ENCODE measurements around the gene RGR.

The RGR gene

DNA sequence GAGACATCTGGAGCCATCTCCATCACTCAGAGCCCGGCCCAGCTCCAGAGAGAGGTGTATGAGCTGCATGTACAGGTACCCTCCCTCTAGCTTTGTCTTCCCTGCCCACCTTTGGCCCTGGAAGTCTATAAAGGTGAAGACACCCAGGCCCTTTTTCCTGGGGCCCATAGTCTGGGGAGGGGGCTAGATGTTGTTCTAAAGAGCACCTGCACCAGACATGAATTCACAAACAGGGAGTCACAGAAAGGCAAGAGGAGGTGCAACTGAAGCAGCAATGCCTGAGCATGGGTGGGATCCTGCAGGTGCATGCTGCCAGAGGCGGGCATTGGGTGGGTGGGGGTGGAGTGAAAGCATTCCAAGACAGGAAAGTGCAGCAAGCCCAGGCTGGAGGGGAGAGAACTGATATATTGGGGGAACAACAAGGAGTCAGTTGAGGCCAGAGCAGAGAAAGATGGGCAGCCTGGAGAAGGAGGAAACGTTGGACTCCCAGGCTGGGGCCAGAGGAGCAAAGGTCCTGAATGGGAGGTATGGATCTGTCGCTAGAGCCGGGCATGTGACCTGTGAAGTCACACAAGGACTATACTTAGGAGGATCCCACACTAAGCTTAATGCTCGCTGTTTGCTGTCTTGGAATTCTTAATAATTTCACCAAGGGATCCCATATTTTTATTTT lies 38.9 kb upstream of the RGR start:
- 92% methylated on average over 4 of the region's 6 CpGs for WGBS (ENCODE audit: insufficient coverage)
- no peak for DNase-seq
- Histone ChIP-seq H3K4me1 (ENCODE audit: control extremely low read depth in 1 of 4, control insufficient read depth in 4 of 4, insufficient read depth in 4 of 4, low read length in 3 of 4) (no peaks in the 10 kb centered on the region), H3K27me3 (replicated peaks in 2 of 5; ENCODE audit: control insufficient read depth in 4 of 5, insufficient read depth in 5 of 5, low read length in 4 of 5) (peaks cover 0 to 12% (median 9%) of the 10 kb centered on the region in 5 experiments), H3K9me3 (ENCODE audit: control extremely low read depth in 1 of 5, control insufficient read depth in 4 of 5, insufficient read depth in 2 of 5, low read depth in 1 of 5, low read length in 4 of 5) (no peaks in the 10 kb centered on the region), H3K4me3 (ENCODE audit: control insufficient read depth in 1 of 7, extremely low read depth in 1 of 7, insufficient read depth in 4 of 7, low read depth in 2 of 7, low read length in 6 of 7) (no peak overlapping the region), H3K27ac (ENCODE audit: insufficient read depth in 1 of 2, low read depth in 1 of 2, low read length in 2 of 2, poor library complexity in 1 of 2, severe bottlenecking in 2 of 2) (no peak overlapping the region), H3K36me3 (ENCODE audit: control insufficient read depth in 4 of 4, insufficient read depth in 4 of 4, low read length in 3 of 4) (no peaks in the 10 kb centered on the region)
- POLR2A ChIA-PET = no interaction called here
- CTCF ChIA-PET = interaction anchor here (1.0 to 3.1 kb wide), 10 partner anchors 11 to 65 kb away, joined by 3 to 30 read pairs (median 8); partner anchors contain the start of genes CDHR1 and GHITM

DNA sequence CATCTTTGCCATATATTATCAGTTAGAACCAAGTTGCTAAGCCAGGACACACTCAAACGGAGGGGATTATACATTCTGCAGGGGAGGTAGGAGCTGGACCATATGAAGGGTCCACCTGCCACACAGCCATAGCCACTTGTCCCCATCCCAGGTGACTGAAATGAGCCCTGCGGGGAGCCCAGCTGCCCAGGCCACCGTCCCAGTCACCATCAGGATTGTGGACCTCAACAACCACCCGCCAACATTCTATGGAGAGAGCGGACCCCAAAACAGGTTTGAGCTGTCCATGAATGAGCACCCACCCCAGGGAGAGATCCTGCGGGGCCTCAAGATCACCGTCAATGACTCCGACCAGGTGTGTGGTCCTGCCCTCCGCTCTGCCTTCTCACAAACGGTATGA lies 36.8 kb upstream of the RGR start:
- Histone ChIP-seq H3K4me3 (ENCODE audit: control insufficient read depth in 1 of 7, extremely low read depth in 1 of 7, insufficient read depth in 4 of 7, low read depth in 2 of 7, low read length in 6 of 7) (no peak overlapping the region), H3K36me3 (ENCODE audit: control insufficient read depth in 4 of 4, insufficient read depth in 4 of 4, low read length in 3 of 4) (no peaks in the 10 kb centered on the region), H3K4me1 (ENCODE audit: control extremely low read depth in 1 of 4, control insufficient read depth in 4 of 4, insufficient read depth in 4 of 4, low read length in 3 of 4) (no peaks in the 10 kb centered on the region), H3K9me3 (ENCODE audit: control extremely low read depth in 1 of 5, control insufficient read depth in 4 of 5, insufficient read depth in 2 of 5, low read depth in 1 of 5, low read length in 4 of 5) (no peaks in the 10 kb centered on the region), H3K27ac (ENCODE audit: insufficient read depth in 1 of 2, low read depth in 1 of 2, low read length in 2 of 2, poor library complexity in 1 of 2, severe bottlenecking in 2 of 2) (no peak overlapping the region), H3K27me3 (replicated peaks in 2 of 5; ENCODE audit: control insufficient read depth in 4 of 5, insufficient read depth in 5 of 5, low read length in 4 of 5) (peaks cover 0 to 13% (median 12%) of the 10 kb centered on the region in 5 experiments)
- POLR2A ChIA-PET = no interaction called here
- no peak for DNase-seq
- CTCF ChIA-PET = interaction anchor here (1.0 to 2.1 kb wide), 4 partner anchors 10 to 61 kb away, joined by 3 to 11 read pairs (median 4); no protein-coding TSS in a partner anchor
- WGBS (ENCODE audit: insufficient coverage) = 92% methylated on average over 9 of the region's 10 CpGs

DNA sequence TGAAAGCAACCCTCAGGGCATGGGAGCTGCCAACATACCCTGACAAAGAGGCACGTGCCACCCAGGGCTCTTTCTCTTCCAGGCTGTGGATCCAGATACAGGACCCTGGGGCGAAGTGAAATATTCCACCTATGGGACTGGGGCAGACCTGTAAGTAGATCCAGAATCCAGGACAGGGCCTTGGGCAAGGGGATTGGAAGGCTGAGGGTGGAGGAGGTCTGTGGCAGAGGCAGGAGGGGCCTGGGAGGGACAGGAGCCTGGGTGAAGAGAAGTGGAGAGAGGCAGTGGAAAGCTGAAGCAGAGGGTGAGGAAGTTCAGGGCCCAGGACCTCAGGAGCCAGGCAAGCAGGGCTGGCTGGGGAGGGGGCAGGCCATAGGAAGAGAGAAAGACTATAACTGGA lies 33.3 kb upstream of the RGR start:
- H3K4me1 ChIP-seq (ENCODE audit: control extremely low read depth in 1 of 4, control insufficient read depth in 4 of 4, insufficient read depth in 4 of 4, low read length in 3 of 4) = no peaks in the 10 kb centered on the region
- H3K27me3 ChIP-seq (replicated peaks in 2 of 5; ENCODE audit: control insufficient read depth in 4 of 5, insufficient read depth in 5 of 5, low read length in 4 of 5) = peaks cover 0 to 24% (median 13%) of the 10 kb centered on the region in 5 experiments
- CTCF ChIA-PET = interaction anchor here (1.3 to 2.2 kb wide), 2 partner anchors 11 to 63 kb away, joined by 5 to 10 read pairs; no protein-coding TSS in a partner anchor
- H3K4me3 ChIP-seq (ENCODE audit: control insufficient read depth in 1 of 7, extremely low read depth in 1 of 7, insufficient read depth in 4 of 7, low read depth in 2 of 7, low read length in 6 of 7) = no peak overlapping the region
- DNase-seq = no peak
- POLR2A ChIA-PET = no interaction called here
- H3K9me3 ChIP-seq (ENCODE audit: control extremely low read depth in 1 of 5, control insufficient read depth in 4 of 5, insufficient read depth in 2 of 5, low read depth in 1 of 5, low read length in 4 of 5) = no peaks in the 10 kb centered on the region
- no peaks in the 10 kb centered on the region for H3K36me3 ChIP-seq (ENCODE audit: control insufficient read depth in 4 of 4, insufficient read depth in 4 of 4, low read length in 3 of 4)
- 95% methylated on average over 2 of the region's 2 CpGs for WGBS (ENCODE audit: insufficient coverage)
- no peak overlapping the region for H3K27ac ChIP-seq (ENCODE audit: insufficient read depth in 1 of 2, low read depth in 1 of 2, low read length in 2 of 2, poor library complexity in 1 of 2, severe bottlenecking in 2 of 2)

DNA sequence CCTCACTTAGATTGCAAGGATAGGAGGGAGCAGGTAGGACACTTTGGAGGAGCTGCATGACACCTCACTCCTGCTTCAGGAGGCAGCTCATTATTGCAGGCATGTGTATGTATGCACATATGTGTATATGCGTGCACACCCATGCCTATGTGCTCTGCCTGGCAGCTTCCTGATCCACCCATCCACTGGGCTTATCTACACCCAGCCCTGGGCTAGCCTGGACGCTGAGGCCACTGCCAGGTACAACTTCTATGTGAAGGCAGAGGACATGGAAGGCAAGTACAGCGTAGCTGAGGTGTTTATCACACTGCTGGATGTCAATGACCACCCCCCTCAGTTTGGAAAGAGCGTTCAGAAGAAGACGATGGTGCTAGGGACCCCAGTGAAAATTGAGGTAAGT lies 32.8 kb upstream of the RGR start:
- H3K4me3 ChIP-seq (ENCODE audit: control insufficient read depth in 1 of 7, extremely low read depth in 1 of 7, insufficient read depth in 4 of 7, low read depth in 2 of 7, low read length in 6 of 7) = no peak overlapping the region
- peaks cover 0 to 21% (median 13%) of the 10 kb centered on the region in 5 experiments for H3K27me3 ChIP-seq (replicated peaks in 2 of 5; ENCODE audit: control insufficient read depth in 4 of 5, insufficient read depth in 5 of 5, low read length in 4 of 5)
- H3K36me3 ChIP-seq (ENCODE audit: control insufficient read depth in 4 of 4, insufficient read depth in 4 of 4, low read length in 3 of 4) = no peaks in the 10 kb centered on the region
- H3K9me3 ChIP-seq (ENCODE audit: control extremely low read depth in 1 of 5, control insufficient read depth in 4 of 5, insufficient read depth in 2 of 5, low read depth in 1 of 5, low read length in 4 of 5) = no peaks in the 10 kb centered on the region
- ChIA-PET POLR2A (no interaction called here), CTCF (interaction anchor here (1.3 to 2.2 kb wide), 3 partner anchors 12 to 63 kb away, joined by 4 to 10 read pairs (median 5); no protein-coding TSS in a partner anchor)
- H3K27ac ChIP-seq (ENCODE audit: insufficient read depth in 1 of 2, low read depth in 1 of 2, low read length in 2 of 2, poor library complexity in 1 of 2, severe bottlenecking in 2 of 2) = no peak overlapping the region
- no peak for DNase-seq
- H3K4me1 ChIP-seq (ENCODE audit: control extremely low read depth in 1 of 4, control insufficient read depth in 4 of 4, insufficient read depth in 4 of 4, low read length in 3 of 4) = no peaks in the 10 kb centered on the region
- WGBS (ENCODE audit: insufficient coverage) = 84% methylated on average over 3 of the region's 5 CpGs

DNA sequence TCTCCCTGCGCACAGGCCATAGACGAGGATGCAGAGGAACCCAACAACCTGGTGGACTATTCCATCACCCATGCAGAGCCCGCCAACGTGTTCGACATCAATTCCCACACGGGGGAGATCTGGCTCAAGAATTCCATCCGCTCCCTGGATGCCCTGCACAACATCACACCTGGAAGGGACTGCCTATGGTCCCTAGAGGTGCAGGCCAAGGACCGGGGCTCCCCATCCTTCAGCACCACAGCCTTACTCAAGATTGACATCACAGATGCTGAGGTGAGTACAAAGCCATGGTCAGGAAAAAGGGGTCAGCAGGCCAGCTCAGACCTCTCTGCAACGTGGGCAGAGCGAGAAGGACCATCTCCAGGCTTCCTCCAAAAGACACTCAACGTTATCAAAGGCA lies 31.8 kb upstream of the RGR start:
- H3K4me1 ChIP-seq (ENCODE audit: control extremely low read depth in 1 of 4, control insufficient read depth in 4 of 4, insufficient read depth in 4 of 4, low read length in 3 of 4) = no peaks in the 10 kb centered on the region
- CTCF ChIA-PET = interaction anchor here (1.2 to 1.8 kb wide), 3 partner anchors 13 to 58 kb away, joined by 4 to 5 read pairs (median 4); no protein-coding TSS in a partner anchor
- H3K27ac ChIP-seq (ENCODE audit: insufficient read depth in 1 of 2, low read depth in 1 of 2, low read length in 2 of 2, poor library complexity in 1 of 2, severe bottlenecking in 2 of 2) = no peak overlapping the region
- DNase-seq = no peak
- H3K9me3 ChIP-seq (ENCODE audit: control extremely low read depth in 1 of 5, control insufficient read depth in 4 of 5, insufficient read depth in 2 of 5, low read depth in 1 of 5, low read length in 4 of 5) = no peaks in the 10 kb centered on the region
- H3K36me3 ChIP-seq (ENCODE audit: control insufficient read depth in 4 of 4, insufficient read depth in 4 of 4, low read length in 3 of 4) = no peaks in the 10 kb centered on the region
- WGBS (ENCODE audit: insufficient coverage) = 93% methylated on average over 8 of the region's 11 CpGs
- H3K27me3 ChIP-seq (replicated peaks in 2 of 5; ENCODE audit: control insufficient read depth in 4 of 5, insufficient read depth in 5 of 5, low read length in 4 of 5) = peaks cover 0 to 21% (median 9%) of the 10 kb centered on the region in 5 experiments
- no peak overlapping the region for H3K4me3 ChIP-seq (ENCODE audit: control insufficient read depth in 1 of 7, extremely low read depth in 1 of 7, insufficient read depth in 4 of 7, low read depth in 2 of 7, low read length in 6 of 7)
- POLR2A ChIA-PET = no interaction called here

DNA sequence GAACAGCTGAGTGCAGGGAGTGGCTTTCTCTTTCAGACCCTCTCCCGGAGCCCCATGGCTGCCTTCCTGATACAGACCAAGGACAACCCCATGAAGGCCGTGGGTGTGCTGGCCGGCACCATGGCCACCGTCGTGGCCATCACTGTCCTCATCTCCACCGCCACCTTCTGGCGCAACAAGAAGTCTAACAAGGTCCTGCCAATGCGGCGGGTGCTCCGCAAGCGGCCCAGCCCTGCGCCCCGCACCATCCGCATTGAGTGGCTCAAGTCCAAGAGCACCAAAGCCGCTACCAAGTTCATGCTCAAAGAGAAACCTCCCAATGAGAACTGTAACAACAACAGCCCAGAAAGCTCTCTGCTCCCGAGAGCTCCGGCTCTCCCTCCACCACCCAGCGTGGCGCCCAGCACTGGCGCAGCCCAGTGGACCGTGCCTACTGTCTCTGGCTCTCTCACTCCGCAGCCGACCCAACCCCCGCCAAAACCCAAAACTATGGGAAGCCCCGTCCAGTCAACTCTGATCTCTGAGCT lies 30.7 kb upstream of the RGR start:
- Histone ChIP-seq H3K4me1 (ENCODE audit: control extremely low read depth in 1 of 4, control insufficient read depth in 4 of 4, insufficient read depth in 4 of 4, low read length in 3 of 4) (no peaks in the 10 kb centered on the region), H3K27ac (ENCODE audit: insufficient read depth in 1 of 2, low read depth in 1 of 2, low read length in 2 of 2, poor library complexity in 1 of 2, severe bottlenecking in 2 of 2) (no peak overlapping the region), H3K4me3 (ENCODE audit: control insufficient read depth in 1 of 7, extremely low read depth in 1 of 7, insufficient read depth in 4 of 7, low read depth in 2 of 7, low read length in 6 of 7) (peak overlapping the region in 1 of 7 experiments; percentile 66), H3K36me3 (ENCODE audit: control insufficient read depth in 4 of 4, insufficient read depth in 4 of 4, low read length in 3 of 4) (no peaks in the 10 kb centered on the region), H3K27me3 (replicated peaks in 2 of 5; ENCODE audit: control insufficient read depth in 4 of 5, insufficient read depth in 5 of 5, low read length in 4 of 5) (peaks cover 0 to 18% (median 4%) of the 10 kb centered on the region in 5 experiments), H3K9me3 (ENCODE audit: control extremely low read depth in 1 of 5, control insufficient read depth in 4 of 5, insufficient read depth in 2 of 5, low read depth in 1 of 5, low read length in 4 of 5) (peaks cover 0 to under 1% (median 0%) of the 10 kb centered on the region in 5 experiments)
- no peak for DNase-seq
- WGBS (ENCODE audit: insufficient coverage) = 79% methylated on average over 18 of the region's 25 CpGs
- POLR2A ChIA-PET = no interaction called here
- CTCF ChIA-PET = interaction anchor here (0.6 to 1.8 kb wide), 6 partner anchors 20 to 1243 kb away, joined by 3 to 4 read pairs (median 3); no protein-coding TSS in a partner anchor
